Measurements from ENCODE around the gene SEMA3B. TPM values are rescaled to one million over a fixed set of nuclear protein-coding genes. Genes with fewer than 3 reads are reported as not detected.
"Not testable (repeated sequence)": the region's sequence is repeated elsewhere in the genome, so short reads cannot be mapped to it uniquely, and the experiment has no call there.

Gene SEMA3B
- total RNA-seq, 1 donor from 2014 or later = 2.3 TPM

GRCh38 chr3:50272911-50273688 lies 4.2 kb downstream of the SEMA3B start:
- peak; percentile 70 for DNase-seq

DNA sequence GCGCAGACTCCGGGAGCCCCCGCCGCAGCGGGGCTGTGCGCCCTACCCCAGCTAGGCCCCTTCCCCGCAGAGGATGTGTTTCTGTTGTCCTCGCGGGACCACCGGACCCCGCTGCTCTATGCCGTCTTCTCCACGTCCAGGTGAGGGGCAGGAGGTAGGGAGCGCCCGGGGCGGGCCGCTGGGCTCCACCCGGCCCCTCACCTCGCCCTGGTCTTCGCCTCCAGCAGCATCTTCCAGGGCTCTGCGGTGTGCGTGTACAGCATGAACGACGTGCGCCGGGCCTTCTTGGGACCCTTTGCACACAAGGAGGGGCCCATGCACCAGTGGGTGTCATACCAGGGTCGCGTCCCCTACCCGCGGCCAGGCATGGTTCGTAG lies 4.7 kb downstream of the SEMA3B start:
- DNase-seq = no peak

GRCh38 chr3:50274371-50275104 lies 5.6 kb downstream of the SEMA3B start:
- no peak for DNase-seq

DNA sequence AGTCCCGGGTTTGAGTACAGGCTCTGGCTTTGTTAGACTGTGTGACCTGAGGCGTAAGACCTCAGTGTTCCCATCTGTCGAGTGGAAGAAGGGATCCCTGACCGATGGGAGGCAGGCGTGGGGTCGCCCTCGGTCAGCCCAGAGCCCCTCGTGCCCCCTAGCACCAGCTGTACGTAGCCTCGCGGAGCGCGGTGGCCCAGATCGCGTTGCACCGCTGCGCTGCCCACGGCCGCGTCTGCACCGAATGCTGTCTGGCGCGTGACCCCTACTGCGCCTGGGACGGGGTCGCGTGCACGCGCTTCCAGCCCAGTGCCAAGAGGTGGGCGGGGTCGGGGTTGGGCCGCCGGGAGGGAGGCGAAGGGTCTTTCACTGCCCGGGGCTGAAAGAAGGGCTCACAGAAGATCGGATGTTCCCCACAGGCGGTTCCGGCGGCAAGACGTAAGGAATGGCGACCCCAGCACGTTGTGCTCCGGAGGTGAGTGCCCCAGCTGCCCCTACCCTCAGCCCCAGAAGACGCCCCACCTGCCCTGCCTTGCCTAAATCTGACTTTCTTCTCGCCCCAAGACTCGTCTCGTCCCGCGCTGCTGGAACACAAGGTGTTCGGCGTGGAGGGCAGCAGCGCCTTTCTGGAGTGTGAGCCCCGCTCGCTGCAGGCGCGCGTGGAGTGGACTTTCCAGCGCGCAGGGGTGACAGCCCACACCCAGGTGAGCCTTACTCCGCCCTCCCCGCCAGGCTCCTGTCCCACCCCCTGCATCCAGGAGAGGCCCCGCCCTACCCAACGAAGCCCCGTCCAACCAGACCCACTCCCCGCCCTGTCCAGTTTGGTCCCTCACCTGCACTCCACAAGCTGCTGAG lies 6.4 kb downstream of the SEMA3B start:
- DNase-seq = no peak

DNA sequence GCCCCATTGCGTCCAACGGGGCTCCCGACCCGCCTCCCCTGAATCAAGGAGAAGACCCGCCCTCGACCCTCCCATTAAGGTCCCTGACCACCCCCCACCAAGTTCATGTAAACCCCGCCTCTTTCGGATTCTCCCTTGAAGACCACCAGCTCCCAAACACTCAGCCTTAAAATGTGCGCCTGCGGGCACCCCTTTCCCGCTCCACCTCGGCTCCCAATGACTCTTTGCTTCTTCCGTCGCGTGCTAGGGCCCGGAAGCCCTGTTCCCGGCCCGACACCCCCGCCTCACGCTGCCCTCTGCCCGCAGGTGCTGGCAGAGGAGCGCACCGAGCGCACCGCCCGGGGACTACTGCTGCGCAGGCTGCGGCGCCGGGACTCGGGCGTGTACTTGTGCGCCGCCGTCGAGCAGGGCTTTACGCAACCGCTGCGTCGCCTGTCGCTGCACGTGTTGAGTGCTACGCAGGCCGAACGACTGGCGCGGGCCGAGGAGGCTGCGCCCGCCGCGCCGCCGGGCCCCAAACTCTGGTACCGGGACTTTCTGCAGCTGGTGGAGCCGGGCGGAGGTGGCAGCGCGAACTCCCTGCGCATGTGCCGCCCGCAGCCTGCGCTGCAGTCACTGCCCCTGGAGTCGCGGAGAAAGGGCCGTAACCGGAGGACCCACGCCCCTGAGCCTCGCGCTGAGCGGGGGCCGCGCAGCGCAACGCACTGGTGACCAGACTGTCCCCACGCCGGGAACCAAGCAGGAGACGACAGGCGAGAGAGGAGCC lies 7.2 kb downstream of the SEMA3B start:
- DNase-seq = no peak

DNA sequence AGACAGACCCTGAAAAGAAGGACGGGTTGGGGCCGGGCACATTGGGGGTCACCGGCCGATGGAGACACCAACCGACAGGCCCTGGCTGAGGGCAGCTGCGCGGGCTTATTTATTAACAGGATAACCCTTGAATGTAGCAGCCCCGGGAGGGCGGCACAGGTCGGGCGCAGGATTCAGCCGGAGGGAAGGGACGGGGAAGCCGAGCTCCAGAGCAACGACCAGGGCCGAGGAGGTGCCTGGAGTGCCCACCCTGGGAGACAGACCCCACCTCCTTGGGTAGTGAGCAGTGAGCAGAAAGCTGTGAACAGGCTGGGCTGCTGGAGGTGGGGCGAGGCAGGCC lies 7.8 kb downstream of the SEMA3B start:
- no peak for DNase-seq

- no peak for DNase-seq
These were observed 9.4 kb downstream of the SEMA3B start for GRCh38 chr3:50278123-50278879.

GRCh38 chr3:50278880-50279224 lies 9.9 kb downstream of the SEMA3B start, which contains the start of gene LSMEM2:
TSS of gene LSMEM2 (plus strand) at chr3:50279087. CDS start at chr3:50279114, 27 bp downstream.
- DNase-seq = no peak

DNA sequence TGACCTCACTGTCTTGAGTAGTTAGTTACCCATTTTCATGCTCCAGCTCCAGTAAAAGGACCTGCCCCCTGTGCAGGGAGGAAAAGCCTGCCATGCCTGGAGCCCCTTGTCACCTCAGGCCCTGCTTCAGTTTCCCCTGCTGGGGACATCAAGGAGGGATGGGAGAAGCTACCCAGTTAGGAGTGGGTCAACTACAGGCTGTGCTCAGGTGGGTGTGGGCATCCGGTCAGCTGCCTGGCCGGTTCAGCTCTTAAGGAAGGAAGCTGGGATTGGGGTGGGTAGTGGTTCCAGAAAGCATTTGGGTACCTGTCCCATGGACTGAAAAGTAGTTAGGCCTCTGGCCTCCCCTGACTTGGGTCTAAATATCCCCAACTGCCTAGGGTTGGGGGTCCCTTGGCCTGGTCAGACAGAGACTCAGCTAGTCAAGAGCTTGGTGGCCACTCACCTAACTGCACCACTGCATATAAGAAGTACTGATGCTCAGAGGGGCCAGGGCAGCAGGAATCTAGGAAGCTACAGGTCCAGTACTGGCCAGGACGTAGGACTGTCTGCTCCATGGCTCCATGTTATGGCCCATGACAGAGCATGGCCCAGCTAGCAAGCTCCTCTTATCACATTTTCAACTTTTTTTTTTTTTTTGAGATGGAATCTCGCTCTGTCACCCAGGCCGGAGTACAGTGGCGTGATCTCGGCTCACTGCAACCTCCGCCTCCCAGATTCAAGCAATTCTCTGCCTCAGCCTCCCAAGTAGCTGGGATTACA lies 10.5 kb downstream of the SEMA3B start:
- no peak for DNase-seq

DNA sequence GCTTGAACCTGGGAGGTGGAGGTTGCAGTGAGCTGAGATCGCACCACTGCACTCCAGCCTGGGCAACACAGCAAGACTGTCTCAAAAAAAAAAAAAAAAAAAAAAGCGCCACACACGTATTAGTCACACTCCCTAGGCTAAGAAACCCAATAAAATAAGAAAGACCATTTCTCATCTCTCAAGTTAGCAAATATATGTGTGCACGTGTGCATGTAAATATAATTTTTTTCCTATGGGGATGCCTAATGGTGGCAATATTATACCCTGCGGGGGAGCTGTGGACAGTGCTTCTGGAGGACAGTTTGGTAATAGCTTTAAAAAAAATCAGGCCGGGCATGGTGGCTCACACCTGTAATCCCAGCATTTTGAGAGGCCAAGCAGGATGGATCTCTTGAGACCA lies 15.2 kb downstream of the SEMA3B start:
- not testable (repeated sequence) for DNase-seq

GRCh38 chr3:50286322-50287227 lies 17.6 kb downstream of the SEMA3B start:
- DNase-seq = no peak

GRCh38 chr3:50287262-50287661 lies 18.3 kb downstream of the SEMA3B start:
- no peak for DNase-seq

- no peak for DNase-seq
These were observed 19.6 kb downstream of the SEMA3B start for GRCh38 chr3:50288387-50289007.

DNA sequence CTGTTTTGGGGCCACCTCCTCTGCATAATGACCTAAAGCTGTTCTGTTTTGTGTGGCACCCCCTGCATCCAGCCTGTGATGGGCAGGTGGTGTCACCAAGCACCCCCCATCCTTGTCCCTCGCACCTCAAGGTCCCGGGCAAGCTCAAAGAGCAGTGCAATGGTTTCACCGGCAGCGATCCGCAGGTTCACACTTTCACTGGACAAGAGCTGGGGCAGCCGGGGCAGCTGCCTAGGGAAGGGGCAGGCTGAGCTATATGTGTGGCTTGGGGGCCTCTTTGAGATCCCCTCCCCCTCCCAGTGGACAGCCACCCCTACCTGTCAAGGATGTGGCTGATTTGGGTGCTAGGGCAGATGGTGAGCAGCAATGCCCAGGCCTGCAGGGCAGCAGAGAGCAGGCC lies 20.2 kb downstream of the SEMA3B start:
- DNase-seq = no peak

GRCh38 chr3:50290161-50290641 lies 21.3 kb downstream of the SEMA3B start:
- no peak for DNase-seq

DNA sequence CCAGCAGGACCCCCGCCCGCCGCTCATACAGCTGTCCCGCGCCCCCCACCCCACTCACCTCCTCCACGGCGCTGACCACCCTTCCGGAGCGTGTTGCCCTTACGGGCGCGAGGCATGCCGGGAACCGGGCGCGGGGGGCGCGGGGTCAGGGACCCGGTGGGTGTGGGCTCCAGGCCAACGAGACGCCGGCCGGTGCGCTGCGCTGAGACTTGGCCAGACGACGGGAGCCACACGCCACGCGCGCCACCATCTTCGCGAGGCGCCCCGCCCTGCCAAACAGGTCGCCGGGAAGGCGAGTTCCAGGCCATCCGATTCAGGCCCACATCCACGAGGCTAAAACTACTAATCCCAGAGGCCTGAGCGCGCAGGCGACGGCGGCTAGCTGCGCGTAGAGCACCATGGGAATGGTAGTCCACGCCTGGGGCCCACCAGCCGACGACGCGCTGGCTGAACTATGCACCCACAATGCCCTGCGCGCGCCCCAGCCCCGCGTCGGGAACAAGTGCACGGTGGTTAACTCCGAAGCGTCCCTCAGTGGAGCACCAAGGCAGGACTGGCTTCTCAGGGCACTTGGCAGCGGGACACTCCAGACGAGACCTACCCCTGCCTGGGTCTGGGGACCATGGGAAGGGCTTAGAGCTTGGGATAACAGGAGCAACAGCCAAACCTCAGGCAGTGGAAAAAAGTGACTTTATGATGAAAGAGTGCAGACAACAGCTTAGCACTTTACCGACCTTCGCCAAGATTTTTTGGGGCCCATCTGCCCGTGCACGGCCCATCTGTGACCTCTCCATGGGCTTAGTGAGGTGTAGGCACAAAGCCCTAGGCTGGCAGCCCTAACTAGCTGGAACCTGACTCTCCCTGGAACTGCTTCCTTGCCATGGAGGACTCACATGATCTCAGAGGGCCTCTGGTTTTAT lies 23.5 kb downstream of the SEMA3B start, which contains the start of gene IFRD2:
IFRD2 (minus strand) TSS at position 271 of the 920 bp plus-strand sequence; CDS start at position 116, 155 bp downstream.
- peak; percentile 98 for DNase-seq

- DNase-seq = no peak
These were observed 24.3 kb downstream of the SEMA3B start for GRCh38 chr3:50293079-50293801.

Data from occipital lobe (tissue), 2 donors.